HG03095 (cell line): Measurements from ENCODE around the gene NRL.

Experiments used
- ATAC-seq: cut with Tn5 transposase; IDR thresholded peaks from one replicate; pipeline ENCODE4 v1.9.1; 2021; ENCODE audit warnings: moderate library complexity; ENCODE audit not compliant: unreplicated experiment

Gene NRL

DNA sequence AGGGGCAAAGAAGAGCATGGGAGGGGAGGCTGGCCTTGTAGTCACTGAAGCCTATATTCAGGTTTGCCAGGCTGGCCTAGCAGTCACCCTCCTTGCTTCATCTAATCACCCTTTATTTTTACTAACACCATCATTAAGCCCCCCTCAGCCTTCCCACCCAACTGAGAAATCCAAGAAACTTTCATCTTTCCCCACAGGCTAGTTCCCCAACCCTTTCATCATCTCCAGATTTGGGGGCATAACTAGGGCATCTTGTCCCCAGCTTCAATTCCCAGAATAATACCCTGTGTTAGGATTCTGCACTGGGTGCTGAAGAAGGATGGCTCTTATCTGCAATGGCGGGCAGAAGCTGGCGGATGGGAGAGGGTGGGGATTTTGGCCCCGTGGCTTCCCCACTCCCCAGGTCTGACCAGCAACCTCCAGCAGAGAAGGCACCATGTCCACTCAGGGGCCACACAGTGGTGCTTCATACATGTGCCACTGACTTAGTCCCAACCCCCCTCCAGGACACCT lies 13.7 kb downstream of the NRL start:
- no peak for ATAC-seq

DNA sequence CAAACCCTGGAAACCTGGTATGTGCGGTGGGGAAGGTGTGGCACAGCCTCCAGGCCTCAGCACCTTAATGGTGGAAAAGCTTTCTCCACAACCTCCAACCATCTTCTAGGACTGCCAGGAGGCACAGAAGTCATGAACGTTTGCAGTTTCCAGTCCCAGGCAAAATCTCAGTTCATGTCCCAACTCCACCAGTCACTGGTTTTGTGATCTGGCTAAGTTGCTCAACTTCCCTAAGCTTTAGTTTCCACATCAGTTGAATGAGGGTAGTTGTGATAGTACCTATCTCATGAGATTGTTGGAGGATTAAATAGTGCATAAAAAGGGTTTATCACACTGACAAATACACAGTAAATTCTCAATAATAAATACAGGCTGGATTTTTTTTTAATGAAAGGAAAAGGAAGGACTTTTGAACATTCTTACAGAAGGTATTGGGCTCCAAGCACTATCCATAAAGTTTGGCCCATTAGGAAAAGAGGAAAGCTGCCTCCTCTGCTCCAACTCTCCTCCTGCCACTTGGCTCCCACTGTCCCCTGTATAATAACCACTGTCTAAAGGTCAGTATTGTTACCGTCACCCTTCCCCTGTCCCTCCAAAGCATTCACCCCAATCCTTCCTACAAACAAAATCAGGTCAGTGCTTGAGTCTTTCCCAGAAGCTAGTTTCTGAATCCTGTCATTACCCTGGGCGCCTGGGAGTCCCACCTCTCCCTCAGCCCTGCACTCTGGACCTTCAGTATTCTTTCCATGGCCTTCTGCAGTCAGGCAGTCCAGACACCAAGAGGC lies 14.4 kb downstream of the NRL start:
- no peak for ATAC-seq

DNA sequence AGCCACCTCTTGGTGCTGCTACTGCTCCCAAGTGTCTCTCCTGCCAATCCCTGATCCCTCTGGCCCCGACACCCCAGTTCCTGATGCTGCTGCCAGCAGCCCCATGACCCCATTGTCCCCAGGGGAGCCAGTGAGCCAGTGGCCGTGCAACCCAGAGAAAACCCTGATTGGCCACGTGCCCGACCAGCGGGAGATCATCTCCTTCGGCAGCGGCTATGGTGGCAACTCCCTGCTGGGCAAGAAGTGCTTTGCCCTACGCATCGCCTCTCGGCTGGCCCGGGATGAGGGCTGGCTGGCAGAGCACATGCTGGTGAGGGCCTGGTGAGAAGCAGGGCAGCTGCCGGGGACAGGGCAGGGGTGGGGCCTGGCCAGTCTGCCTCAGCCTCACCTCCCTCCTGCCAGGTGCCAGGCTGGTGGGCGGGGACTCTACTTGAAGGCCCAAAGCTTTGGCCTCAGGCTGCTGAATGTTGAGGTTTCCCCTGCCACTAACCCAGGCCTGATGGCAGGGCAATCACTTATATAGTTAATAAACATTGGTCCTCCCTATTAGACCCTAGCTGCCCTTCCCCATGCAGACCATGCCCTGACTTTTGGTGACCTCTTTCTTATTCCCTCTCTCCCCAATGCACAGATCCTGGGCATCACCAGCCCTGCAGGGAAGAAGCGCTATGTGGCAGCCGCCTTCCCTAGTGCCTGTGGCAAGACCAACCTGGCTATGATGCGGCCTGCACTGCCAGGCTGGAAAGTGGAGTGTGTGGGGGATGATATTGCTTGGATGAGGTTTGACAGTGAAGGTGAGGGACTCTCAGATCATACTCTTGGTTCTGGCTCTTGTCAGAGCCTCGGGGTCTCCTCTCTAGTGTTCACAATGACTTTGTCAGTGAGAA lies 15.6 kb downstream of the NRL start:
- no peak for ATAC-seq

DNA sequence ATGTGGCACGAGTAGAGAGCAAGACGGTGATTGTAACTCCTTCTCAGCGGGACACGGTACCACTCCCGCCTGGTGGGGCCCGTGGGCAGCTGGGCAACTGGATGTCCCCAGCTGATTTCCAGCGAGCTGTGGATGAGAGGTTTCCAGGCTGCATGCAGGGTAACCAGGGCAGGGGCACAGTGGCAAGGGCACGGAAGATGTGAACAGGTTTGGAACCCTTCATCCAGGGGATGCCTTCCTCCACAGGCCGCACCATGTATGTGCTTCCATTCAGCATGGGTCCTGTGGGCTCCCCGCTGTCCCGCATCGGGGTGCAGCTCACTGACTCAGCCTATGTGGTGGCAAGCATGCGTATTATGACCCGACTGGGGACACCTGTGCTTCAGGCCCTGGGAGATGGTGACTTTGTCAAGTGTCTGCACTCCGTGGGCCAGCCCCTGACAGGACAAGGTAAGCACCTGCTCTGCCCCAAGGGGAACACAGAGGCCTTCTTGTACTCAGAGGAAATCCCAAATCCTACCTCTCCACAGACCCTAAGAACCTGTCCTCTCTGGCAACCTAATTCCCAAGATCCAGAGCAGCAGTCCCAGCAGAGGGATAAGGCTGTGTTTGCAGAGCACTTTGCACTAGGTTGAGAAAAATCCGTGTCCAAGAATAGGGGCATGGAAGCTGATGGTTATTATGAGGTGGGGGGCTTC lies 16.4 kb downstream of the NRL start:
- ATAC-seq: no peak

DNA sequence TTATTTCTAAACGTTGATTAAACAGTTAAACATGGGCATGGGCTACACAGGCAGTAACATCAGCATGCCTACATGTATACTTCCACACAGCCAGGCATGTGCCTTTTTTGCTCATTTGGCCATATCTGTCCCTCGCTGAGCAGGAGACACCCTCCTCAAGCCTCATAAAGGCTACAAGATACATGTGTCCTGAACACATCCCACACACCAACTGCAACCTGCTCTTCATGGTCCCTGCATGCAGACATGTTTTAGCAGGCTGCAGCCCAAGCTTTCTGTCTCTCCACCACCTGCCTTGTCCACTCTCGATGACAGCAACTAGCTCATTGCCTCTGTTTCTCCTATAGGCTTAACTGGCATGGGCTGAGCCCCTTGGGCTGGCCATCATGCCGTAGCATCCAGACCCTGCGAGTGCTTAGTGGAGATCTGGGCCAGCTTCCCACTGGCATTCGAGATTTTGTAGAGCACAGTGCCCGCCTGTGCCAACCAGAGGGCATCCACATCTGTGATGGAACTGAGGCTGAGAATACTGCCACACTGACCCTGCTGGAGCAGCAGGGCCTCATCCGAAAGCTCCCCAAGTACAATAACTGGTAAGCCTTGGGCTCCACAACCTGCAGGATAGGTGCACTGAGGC lies 18.1 kb downstream of the NRL start:
- no peak for ATAC-seq

DNA sequence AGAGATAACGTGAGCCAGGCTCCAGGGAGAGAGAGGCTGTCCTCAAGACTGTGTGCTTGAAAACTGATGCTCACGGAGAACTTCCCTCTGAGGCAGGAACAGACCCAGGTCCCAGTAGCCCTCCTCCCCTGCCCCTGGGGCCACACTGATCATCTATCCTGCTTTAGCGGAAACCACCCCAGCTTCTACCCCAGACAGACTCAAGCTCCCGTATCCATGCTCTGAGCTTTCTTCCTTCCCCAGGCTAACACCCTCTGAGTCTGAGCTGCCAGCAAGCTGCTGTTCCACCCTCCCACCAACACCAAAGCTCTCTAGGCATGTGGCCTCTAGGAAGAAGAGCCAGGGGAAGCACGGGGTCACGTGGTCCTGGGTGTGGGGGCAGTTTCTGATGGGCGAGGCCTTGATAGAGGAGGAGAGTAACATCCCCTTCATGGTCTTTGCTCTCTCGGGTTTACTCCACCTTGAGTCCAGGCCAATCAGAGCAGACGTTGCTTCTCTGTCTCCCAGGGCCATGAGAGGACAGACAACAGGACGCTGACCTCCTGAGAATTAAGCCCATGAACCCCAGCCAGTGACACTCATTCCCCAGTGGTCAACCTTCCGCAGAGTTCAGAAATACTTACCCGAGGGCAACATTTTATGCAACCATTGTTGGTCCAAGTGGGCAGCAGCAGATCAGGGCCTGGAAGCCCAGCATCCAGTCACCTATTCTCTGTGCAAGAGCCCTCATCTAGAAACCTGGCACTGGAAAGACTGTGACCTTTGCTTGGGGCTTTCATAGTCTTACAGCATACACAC lies 19.3 kb downstream of the NRL start:
- ATAC-seq: peak; percentile 73

DNA sequence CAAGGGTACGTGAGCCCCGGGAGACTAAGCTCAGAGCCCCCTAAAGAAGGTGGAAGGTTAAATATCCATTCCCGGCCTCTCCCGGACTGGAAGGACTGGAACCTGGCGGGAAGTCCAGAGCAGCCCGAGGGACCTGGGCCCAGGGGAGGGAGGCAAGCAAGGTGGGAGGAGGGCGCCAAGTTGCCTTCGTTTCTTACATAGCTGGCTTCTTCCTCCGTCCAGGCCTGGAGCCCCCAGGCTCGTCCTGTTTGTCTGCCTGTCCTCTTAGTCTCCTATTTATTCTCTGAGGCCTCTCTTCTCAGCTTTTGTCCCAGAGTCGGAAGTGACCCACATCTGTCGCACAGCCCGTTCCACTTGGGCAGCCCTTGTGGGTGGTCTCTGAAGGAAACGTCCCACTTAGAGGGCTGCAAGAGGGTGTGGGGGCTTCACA lies 19.9 kb downstream of the NRL start:
- ATAC-seq: no peak

DNA sequence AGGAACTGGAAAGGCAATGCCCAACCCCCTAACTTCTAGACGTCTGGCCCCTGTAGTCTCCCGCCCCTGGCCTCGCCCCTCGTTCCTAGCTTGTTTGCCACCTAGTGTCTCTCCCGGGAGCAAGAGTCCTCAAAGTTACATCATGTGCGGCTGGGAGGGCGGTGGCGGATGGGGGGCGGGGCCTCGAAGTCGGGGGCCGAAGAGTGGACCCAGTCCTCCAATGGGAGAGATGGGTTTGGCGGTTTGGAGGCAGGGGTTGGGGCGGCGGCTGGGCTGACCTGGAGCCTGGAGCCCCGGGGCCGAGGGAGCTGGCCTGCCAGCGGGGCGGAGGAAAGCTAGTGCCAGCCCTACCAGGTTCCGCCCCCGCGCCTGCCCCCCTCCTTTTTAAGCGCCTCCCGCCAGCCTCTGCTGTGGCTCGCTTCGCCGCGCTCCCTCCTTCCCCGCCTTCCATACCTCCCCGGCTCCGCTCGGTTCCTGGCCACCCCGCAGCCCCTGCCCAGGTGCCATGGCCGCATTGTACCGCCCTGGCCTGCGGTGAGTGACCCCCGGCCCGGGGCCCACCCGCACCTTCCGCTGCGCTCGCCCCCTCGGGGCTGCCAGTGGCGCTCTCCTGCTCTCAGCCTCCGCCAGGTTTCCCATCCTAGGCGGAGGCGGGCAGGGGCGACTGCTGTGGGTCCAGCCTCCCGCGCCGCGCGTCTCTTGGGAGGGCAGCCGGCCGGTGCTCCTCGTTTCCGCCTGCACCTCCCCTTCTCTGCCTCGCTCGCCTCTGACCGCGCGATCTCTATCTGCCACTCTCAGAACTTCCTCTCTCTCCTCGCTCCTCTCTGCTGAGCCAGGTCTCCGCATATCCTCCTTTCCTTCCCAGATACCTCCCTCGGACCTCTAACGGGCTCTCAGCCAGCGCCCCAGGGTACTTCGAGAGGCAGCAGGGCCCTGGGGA lies 20.6 kb downstream of the NRL start, which contains the start of gene PCK2:
TSS of gene PCK2 (plus strand) at position 411 of the 940 bp plus-strand sequence. CDS start at position 506, 95 bp downstream.
- ATAC-seq: peak; percentile 41

DNA sequence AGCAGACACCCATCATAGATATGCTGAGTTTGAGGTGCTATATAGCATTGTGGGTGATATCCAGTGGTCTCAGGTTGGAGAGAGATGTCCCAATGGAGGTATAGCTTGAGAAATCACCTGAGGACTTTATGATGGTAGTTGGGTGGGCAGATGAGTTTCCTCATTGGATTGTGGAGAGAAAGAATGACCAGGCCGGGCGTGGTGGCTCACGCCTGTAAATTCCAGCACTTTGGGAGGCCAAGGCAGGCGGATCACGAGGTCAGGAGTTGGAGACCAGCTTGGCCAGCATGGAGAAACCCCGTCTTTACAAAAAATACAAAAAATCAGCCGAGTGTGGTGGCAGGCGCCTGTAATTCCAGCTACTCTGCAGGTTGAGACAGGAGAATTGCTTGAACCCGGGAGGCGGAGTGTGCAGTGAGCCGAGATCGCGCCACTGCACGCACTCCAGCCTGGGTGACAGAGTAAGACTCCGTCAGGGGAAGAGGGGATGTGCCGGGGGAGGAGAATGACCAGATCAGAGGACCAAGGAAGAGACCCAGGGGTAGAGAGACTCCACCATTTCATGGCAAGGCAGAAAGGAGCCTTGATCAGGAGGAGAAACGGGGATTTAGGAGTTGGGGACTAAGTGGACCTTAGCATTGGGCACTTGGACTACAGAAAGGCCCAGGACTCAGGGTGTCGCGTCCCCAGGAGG lies 21.4 kb downstream of the NRL start:
- no peak for ATAC-seq

DNA sequence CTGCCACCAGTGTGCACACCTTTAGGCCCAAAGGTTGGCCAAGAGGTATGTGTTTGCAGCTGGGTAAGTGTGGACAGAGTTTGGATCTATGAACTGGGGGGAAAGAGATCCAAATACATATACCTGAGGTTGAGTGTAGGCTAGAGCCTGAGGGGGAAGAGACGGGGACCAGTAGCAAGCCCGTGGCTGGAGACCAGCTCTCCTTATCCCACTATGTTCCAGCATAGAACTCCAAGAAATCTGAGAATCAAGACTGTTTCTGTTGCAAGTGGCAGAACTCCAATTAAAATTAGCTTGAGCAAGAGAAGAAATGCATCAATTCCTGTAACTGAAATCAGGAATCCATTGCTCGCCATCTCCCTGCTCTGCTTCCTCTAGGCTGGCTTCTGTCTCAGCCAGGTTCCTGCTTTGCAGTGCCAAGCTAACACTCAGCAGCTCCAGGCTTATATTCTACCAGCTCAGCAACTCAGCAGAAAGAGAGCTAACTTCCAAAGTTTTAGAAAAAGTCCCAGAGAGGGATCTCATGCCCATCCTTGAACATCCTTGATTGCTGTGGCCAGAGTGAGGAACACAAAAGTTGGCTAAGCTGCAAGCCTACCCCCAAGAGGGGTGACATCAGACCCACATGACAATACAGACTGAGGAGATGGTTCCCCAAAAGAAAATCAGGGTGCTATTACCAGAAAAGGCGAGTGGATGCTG lies 22.1 kb downstream of the NRL start:
- ATAC-seq: no peak

DNA sequence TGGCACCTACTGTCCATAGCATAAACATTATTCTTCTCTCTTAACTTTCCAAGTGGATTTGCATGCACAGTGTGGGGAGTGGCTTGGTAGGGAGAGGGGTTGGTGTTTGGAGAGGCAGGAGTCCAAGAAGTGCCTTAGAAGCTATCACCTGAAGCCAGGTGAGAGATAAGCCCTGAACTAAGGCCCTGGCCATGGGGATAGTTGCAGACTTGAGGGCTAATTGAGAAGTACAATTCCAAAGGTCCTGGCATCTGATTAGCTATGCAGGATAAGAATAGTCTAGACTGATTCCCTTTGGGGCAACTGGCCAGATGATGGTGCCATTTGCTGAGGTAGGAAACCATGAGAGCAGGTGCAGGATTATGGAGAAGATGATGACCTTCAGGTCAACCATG lies 22.6 kb downstream of the NRL start:
- ATAC-seq: no peak

DNA sequence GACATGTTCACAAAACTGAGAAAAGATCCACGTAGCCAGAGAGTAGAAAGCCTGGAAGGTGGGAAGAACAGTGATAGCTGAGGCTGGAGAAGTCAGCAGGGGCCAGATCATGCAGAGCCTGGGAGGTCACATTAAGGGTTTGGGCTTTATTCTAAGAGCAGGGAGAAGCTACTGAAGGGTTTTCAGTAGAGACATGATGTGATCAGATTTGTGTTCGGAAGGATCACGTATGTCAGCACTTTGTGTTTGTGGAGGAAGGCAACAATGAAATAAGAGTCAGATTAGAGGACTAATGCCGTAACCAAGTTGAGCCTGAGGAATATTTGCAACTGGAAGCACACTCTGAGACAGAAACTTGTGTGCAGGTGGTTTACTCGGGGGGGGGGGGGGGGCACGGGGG lies 24.9 kb downstream of the NRL start:
- no peak for ATAC-seq

DNA sequence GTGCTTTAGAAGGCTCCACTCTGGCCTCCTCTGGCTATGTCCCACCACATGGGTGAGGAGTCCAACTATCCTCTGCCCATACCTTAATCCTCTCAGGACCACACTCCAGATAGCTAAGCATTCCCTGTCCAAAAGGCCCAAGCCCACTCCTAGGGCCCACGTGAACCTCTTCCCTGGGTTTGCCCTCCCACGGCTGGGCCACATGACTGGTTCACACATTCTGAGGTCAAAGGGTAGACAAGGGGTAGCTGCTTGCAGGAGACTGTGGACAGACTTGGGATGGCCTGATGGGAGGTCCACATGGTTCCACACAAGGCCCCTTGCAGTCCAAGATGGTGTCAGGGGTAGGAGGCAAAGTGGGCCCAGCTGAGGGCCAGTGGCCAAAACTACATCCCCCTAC lies 26.7 kb downstream of the NRL start:
- ATAC-seq: no peak

DNA sequence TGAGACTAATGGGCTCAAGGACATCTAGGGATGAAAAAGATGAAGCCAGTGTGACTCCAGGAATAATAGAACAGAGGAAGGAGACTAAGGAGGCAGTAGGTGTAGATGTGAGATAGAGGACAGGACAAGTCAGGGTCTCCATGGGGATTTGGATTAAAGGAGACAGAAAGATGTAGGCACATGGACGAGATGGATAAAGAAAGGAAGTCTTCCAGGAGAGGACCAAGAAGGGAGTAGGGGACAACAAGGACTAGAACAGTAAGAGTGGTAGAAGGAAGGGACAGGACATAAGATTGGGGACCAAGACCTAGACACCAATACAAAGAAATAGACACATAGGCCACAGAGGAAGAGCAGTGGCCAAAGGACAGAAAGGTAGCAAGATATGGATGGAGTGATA lies 27.7 kb downstream of the NRL start:
- no peak for ATAC-seq

DNA sequence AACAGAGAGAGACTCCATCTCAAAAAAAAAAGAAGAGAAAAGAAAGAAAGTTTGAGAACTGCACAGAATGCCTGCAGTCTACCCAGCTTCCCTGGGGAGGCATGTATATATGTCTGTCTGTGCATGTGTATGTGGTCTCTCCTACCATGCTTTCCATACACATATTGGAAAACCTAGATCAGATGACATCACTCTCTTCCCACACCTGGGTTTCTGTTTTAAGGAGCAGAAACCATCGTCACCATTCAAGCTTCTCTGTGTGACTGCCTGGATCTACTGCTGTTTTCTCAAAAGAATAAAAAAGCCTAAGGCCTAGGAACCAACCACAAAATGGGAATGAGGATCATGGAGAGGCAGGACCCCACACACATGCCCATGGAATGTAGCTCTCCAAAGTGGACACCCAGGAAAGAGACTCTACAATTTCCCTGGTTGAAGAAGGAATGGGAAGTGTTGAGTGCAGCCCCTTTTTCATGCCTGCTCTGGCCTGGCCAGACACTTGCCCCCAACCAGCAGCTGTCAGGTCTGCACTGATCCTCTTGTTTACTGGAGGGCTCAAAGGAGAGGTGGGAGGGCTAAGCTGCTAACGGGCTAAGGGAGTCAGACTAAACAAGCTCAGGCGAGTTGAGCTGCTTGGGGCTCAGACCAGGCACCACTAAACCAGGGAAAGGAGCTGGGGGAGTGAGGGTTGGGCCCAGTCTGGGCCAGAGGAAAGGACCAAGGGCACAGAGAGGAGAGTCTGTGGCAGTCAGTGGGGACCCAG lies 28.4 kb downstream of the NRL start:
- ATAC-seq: no peak

DNA sequence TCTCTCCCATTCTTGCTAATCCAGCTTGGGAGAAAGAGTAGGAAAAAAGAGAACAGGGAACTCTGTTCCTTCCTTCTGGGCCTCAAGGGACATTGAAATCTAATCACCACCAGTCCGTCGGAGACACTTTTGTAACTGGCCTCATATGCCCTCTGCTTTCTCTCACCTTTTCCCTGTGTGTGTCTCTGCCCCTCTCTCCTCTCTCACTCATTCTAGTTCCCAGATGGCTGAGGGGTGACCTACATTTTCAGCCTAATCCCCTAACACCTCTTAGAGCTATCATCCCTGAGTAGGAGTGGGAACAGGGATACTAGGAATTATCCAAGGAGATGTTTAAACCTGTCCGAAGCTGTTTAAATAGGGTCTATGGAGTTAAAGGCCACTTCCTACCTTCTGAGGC lies 29.5 kb downstream of the NRL start:
- no peak for ATAC-seq

DNA sequence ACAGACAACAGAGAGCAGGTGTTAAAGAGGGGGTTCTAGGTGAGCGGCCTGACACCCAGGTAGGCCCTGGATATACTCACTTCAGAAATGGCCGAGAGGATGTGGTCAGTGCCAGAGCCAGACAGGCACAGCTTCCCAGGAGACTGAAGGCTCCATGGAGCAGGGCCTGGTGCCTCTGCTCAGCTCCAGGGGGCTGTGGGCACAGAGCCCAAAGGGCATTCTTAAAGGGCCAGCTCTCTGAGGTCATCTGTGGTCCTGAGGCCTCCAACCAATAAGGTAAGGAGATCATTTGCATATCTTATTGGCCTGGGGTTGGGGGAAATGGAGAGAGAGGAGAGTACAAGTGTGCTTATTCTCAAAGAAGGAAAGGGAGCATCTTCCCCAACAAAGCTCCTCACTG lies 30.3 kb downstream of the NRL start:
- ATAC-seq: no peak
